ENCODE data around the gene THUMPD3. TPM values are rescaled to one million over a fixed set of nuclear protein-coding genes. Genes with fewer than 3 reads are reported as not detected.

Gene THUMPD3
- total RNA-seq, 4 donors from 2014 or later: 18.8 to 32.1 (median 25.8) TPM

DNA sequence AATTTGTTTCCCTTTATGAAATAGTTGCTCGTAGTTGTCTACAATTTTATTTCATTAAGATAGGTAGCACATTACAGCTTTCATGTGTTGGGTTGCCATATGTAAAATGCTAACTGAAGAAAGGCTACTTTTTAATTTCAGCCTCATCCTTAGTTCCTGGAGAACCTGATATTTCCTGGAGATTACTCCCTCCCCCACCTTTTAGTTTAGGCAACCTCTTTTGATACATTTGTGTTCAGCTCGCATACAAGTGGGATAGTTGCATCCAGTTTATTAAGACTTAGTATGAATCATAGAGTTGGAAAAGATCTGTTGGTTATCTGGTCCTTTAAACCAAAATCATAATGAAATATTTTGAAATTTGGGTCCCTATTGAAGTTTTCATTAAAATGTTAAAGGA lies 40.6 kb downstream of the THUMPD3 start:
- ATAC-seq: no peak
- TF ChIP-seq, protein P1, sequence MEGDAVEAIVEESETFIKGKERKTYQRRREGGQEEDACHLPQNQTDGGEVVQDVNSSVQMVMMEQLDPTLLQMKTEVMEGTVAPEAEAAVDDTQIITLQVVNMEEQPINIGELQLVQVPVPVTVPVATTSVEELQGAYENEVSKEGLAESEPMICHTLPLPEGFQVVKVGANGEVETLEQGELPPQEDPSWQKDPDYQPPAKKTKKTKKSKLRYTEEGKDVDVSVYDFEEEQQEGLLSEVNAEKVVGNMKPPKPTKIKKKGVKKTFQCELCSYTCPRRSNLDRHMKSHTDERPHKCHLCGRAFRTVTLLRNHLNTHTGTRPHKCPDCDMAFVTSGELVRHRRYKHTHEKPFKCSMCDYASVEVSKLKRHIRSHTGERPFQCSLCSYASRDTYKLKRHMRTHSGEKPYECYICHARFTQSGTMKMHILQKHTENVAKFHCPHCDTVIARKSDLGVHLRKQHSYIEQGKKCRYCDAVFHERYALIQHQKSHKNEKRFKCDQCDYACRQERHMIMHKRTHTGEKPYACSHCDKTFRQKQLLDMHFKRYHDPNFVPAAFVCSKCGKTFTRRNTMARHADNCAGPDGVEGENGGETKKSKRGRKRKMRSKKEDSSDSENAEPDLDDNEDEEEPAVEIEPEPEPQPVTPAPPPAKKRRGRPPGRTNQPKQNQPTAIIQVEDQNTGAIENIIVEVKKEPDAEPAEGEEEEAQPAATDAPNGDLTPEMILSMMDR (IDR thresholded peaks at IDR 0.05): no peak
- TF ChIP-seq POLR2A (IDR thresholded peaks at IDR 0.05): no peak
- no peak for TF ChIP-seq POLR2AphosphoS5 (IDR thresholded peaks at IDR 0.05)
- no peak for TF ChIP-seq EP300 (IDR thresholded peaks at IDR 0.05)
- Histone ChIP-seq H3K4me3 (no peak overlapping the region), H3K27ac (peak overlapping the region in 1 of 4 donors; percentile 99), H3K4me1 (peaks cover 42 to 97% (median 52%) of the 10 kb centered on the region in 3 donors), H3K36me3 (no peaks in the 10 kb centered on the region), H3K27me3 (no peaks in the 10 kb centered on the region), H3K9me3 (no peaks in the 10 kb centered on the region)
- 34 to 42% methylated on average over 2 of the region's 2 CpGs for WGBS, 2 donors (ENCODE audit: low coverage in 1 of 2)

DNA sequence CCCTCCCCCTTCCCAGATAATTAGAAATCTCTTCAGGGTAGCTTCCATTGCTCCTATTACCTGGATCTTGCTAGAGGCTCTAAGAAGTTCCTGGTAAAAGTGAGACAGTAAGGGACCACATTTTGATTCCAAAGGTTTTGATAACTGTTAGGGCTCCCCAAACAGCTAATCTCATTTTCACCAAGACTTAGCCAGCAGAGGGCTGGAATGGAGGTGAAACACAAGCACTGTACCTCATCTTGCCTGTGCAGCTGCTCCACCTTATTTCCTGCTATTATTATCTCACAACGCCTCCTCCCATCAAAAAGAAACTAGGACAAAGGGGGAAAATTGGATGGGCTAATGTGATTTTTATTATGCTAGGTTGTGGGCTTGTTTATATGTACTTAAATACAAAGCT lies 41.8 kb downstream of the THUMPD3 start:
- Histone ChIP-seq H3K4me1 (peaks cover 42 to 100% (median 54%) of the 10 kb centered on the region in 3 donors), H3K27me3 (no peaks in the 10 kb centered on the region), H3K27ac (peak overlapping the region in 3 of 4 donors; percentile 21 to 27 (median 25)), H3K9me3 (no peaks in the 10 kb centered on the region), H3K4me3 (no peak overlapping the region), H3K36me3 (no peaks in the 10 kb centered on the region)
- ATAC-seq: no peak
- 0 to 18% methylated on average over 1 of the region's 1 CpG for WGBS, 2 donors (ENCODE audit: low coverage in 1 of 2)
- TF ChIP-seq POLR2A (IDR thresholded peaks at IDR 0.05): no peak
- TF ChIP-seq, protein P1 (IDR thresholded peaks at IDR 0.05): peak in 1 of 4 experiments; percentile 4
- TF ChIP-seq POLR2AphosphoS5 (IDR thresholded peaks at IDR 0.05): no peak
- TF ChIP-seq EP300 (IDR thresholded peaks at IDR 0.05): no peak

DNA sequence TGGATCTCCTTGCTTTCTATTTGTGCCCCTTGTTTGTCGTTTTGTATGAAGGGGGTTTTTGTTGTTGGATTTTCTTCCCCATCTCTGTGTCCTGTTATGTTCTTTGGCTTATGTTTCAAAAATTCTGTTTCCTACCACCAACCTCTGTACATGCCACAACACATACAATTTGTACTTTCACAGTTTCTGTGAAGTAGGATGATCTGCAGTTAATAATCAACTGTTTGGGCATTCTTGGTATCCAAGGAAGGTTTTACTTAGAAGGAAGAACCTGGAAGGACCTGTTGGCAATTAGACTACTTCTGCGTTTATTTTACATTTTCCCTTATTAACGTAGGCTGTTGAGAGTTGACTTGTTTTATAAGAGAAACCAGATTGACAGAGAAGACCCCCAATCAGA lies 42.9 kb downstream of the THUMPD3 start:
- no peak overlapping the region for H3K4me3 ChIP-seq
- 30 to 49% methylated on average over 3 of the region's 3 CpGs for WGBS, 2 donors (ENCODE audit: low coverage in 1 of 2)

DNA sequence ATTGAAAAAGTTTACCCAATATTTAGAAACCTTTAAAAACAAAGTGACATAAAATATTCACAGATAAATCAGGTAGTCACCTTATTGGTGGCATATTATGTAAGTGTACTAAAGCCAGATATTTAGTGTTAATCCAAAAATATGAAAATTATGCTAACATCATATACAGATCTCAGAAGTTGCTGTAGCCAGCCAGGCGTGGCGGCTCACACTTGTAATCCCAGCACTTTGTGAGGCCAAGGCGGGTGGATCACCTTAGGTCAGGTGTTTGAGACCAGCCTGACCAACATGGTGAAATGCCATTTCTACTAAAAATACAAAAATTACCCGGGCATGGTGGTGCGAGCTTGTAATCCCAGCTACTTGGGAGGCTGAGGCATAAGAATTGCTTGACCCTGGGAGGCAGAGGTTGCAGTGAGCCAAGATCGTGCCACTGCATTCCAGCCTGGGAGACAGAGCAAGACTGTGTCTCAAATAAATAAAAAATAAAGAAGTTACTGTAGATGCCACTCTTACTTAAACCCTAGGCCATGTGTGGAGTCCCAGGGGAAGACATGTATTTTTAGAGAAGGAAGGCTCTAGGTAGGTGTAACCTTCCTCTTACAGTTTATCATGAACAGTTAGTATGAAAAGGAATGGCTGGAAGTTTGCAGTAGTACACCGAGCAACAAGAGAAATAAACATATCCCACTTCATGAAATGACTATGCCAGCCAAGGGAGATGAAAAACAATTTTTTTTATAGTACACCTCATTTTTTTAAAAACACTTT lies 44.2 kb downstream of the THUMPD3 start:
- Histone ChIP-seq H3K4me1 (peaks cover 27 to 100% (median 40%) of the 10 kb centered on the region in 3 donors), H3K27ac (peak overlapping the region in 1 of 4 donors; percentile 20), H3K4me3 (no peak overlapping the region), H3K36me3 (no peaks in the 10 kb centered on the region), H3K27me3 (no peaks in the 10 kb centered on the region), H3K9me3 (no peaks in the 10 kb centered on the region)
- TF ChIP-seq EP300 (IDR thresholded peaks at IDR 0.05) (no peak), POLR2A (IDR thresholded peaks at IDR 0.05) (no peak), POLR2AphosphoS5 (IDR thresholded peaks at IDR 0.05) (no peak)
- TF ChIP-seq, protein P1 (IDR thresholded peaks at IDR 0.05): no peak
- no peak for ATAC-seq
- WGBS, 2 donors (ENCODE audit: low coverage in 1 of 2): 77 to 80% methylated on average over 7 of the region's 7 CpGs

More for the DNA sequence above, 42.9 kb downstream of the THUMPD3 start:
- Histone ChIP-seq H3K4me1 (peaks cover 37 to 100% (median 49%) of the 10 kb centered on the region in 3 donors), H3K9me3 (no peaks in the 10 kb centered on the region), H3K27me3 (no peaks in the 10 kb centered on the region), H3K27ac (peak overlapping the region in 1 of 4 donors; percentile 21), H3K36me3 (no peaks in the 10 kb centered on the region)
- ATAC-seq: no peak
- TF ChIP-seq POLR2A (IDR thresholded peaks at IDR 0.05) (no peak), EP300 (IDR thresholded peaks at IDR 0.05) (no peak), POLR2AphosphoS5 (IDR thresholded peaks at IDR 0.05) (no peak)
- TF ChIP-seq, protein P1 (IDR thresholded peaks at IDR 0.05): no peak

DNA sequence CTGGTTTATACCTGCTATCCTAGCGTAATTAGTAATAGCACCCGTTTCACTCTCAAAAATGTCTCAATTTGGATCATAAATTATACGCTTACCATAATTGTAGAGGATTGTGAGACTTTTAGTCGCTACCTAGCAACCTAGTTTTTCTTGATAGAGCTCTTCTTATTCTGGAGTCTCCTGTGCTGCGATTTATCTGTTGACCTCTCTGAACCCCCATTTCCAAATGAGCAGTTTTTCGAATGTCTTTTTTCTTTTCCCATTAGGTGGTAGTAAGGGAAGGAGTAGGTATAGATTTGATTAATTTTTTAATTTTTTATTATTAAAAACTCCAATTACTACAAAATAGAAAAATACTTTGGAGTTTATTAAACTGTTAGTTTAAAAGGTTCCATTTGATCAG lies 45.2 kb downstream of the THUMPD3 start:
- Histone ChIP-seq H3K36me3 (no peaks in the 10 kb centered on the region), H3K27ac (peak overlapping the region in 1 of 4 donors; percentile 7), H3K4me3 (no peak overlapping the region), H3K9me3 (no peaks in the 10 kb centered on the region), H3K4me1 (peaks cover 18 to 100% (median 30%) of the 10 kb centered on the region in 3 donors), H3K27me3 (no peaks in the 10 kb centered on the region)
- no peak for ATAC-seq
- TF ChIP-seq EP300 (IDR thresholded peaks at IDR 0.05): no peak
- TF ChIP-seq POLR2A (IDR thresholded peaks at IDR 0.05): no peak
- TF ChIP-seq POLR2AphosphoS5 (IDR thresholded peaks at IDR 0.05): no peak
- TF ChIP-seq, protein P1 (IDR thresholded peaks at IDR 0.05): no peak
- WGBS, 2 donors (ENCODE audit: low coverage in 1 of 2): 89 to 91% methylated on average over 6 of the region's 6 CpGs
